GM21576 (cell line): ENCODE results near the gene RCC2.
"Not testable (repeated sequence)": the region's sequence is repeated elsewhere in the genome, so short reads cannot be mapped to it uniquely, and the experiment has no call there.

ENCODE experiments used
- ATAC-seq: cut with Tn5 transposase; IDR thresholded peaks from one replicate; pipeline ENCODE4 v1.9.1; 2021; ENCODE audit warnings: mild to moderate bottlenecking, moderate library complexity; ENCODE audit not compliant: unreplicated experiment

Gene RCC2

DNA sequence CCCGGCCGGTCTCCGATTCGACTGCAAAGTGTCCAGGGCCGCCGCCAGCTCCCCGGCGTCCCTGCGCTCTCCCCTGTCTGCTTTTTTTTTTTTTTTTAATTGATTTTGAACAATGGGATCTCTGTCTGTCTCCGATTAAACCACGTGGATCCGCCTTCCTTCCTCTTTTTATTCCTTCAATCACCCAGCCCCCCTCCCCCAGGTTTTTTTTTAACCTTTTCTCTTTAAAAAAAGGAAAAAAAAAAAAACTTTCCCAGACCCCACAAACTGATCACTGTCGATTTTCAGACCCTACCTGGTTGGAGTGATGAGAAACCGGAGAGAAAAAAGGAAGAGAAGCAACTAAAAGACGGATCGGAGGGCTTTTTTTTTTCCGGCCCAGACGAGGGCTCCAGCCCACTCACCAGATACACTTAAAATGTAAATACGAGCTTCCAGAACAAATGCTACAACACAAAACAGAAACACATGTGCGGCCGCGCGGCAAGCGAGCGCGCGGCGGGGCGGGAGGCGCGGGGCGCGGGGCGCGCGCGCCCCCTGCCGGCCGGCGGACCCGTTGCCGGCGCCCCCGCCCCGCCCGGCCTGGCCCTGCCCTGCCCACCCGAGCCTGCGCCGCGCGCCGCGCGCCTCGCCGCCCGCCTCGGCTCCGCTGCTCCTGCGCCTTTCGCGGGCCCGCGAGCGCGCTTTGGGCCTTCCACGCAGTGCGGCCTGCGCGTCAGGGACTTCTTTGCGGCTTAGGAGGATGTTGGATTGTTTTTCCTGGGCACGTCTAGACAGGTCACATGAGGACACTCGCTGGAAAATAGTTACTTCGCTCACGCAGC lies at the start of gene RCC2:
Gene RCC2 (minus strand): TSS at position 428 of the 824 bp plus-strand sequence. CDS start 1,163 bp downstream, outside the sequence.
- ATAC-seq: peak; percentile 32

GRCh38 chr1:17486242-17486641 lies 46.8 kb upstream of the RCC2 start:
- ATAC-seq: no peak

DNA sequence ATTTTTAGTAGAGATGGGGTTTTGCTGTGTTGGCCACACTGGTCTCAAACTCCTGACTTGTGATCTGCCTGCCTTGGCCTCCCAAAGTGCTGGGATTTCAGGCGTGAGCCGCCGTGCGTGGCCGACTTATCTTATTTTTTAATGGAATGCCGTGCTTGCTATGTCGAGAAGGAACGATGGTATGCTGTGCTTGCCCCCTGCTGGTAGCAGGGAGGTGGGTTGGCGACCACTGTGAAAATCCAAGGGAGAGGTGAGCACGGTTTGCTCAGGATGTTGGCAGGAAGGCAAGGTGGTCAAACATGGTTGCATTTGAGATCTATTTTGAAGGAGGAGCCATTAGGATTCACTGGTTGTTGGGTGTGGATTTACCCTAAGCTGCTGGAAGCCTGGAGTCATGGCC lies 45.8 kb upstream of the RCC2 start:
- no peak for ATAC-seq

DNA sequence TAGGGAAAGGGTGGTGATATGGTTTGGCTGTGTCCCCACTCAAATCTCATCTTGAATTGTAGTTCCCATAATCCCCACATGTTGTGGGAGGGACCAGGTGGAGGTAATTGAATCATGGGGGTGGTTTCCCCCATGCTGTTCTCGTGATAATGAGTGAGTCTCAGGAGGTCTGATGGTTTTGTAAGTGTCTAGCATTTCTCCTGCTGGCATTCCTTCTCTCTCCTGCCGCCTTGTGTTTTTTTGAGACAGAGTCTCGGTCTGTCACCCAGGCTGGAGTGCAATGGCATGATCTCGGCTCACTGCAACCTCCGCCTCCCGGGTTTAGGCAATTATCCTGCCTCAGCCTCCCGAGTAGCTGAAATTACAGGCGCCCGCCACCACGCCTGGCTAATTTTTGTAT lies 42.5 kb upstream of the RCC2 start:
- ATAC-seq: not testable (repeated sequence)

DNA sequence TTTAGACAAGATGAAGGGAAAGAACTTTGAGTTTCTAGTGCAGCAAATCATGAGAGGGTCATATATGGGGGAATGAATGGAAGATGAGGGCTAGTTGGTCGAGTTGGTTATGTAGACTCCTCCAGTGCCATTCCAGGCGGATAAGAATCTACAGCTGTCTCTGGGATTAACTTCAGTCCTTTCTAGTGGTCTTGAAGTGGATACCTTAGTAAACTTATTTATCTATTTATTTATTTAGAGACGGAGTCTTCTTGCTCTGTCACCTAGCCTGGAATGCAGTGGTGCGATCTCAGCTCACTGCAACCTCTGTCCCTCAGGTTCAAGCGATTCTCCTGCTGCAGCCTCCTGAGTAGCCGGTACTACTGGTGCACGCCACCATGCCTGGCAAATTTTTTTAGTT lies 41.4 kb upstream of the RCC2 start:
- ATAC-seq: no peak

- no peak for ATAC-seq
These were observed 36.3 kb upstream of the RCC2 start for GRCh38 chr1:17475752-17476151.

DNA sequence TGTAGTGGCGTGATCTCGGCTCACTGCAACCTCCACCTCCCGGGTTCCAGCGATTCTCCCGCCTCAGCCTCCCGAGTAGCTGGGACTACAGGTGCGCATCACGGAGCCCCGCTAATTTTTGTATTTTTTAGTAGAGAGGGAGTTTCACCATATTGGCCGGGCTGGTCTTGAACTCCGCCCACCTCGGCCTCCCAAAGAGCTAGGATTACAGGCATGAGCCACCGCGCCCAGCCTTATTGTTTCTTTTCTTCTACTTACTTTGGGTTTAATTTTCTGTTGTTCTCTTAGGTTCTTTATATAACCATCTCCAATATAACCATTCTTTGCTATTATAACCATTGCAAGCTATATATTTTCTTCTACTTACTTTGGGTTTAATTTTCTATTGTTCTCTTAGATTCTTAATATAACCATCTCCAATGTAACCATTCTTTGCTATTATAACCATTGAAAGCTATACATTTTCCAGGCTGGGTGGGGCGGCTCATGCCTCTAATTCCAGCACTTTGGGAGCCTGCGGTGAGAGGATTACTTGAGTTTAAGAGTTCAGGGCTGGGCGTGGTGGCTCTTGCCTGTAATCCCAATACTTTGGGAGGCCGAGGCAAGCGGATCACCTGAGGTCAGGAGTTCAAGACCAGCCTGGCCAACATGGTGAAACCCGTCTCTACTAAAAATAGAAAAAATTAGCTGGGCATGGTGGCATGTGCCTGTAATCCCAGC lies 35.5 kb upstream of the RCC2 start:
- ATAC-seq: not testable (repeated sequence)

DNA sequence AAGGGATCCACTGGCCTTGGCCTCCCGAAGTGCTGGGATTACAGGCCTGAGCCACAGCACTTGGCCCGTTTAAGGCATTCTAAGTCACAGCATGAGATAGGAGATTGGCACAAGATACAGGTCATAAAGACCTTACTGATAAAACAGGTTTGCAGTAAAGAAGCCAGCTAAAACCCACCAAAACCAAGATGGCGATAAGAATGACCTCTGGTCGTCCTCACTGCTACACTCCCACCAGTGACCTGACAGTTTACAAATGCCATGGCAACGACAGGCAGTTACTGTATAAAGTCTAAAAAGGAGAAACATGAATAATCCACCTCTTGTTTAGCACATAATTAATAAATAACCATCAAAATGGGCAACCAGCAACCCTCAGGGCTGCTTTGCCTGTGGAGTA lies 33.3 kb upstream of the RCC2 start:
- no peak for ATAC-seq

DNA sequence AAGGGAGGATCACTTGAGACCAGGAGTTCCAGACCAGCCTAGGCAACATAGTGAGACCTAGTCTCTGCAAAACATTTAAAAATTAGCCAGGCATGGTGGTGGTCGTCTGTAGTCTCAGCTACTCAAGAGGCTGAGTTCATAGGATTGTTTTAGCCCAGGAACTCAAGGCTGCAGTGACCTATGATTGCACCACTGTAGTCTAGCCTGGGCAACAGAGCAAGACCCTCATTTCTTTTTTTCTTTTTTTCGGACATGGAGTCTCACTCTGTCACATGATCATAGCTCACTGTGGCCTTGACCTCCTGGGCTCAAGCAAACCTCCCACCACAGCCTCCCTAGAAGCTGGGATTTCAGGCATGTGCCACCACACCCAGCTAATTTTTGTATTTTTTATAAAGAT lies 31.9 kb upstream of the RCC2 start:
- no peak for ATAC-seq

DNA sequence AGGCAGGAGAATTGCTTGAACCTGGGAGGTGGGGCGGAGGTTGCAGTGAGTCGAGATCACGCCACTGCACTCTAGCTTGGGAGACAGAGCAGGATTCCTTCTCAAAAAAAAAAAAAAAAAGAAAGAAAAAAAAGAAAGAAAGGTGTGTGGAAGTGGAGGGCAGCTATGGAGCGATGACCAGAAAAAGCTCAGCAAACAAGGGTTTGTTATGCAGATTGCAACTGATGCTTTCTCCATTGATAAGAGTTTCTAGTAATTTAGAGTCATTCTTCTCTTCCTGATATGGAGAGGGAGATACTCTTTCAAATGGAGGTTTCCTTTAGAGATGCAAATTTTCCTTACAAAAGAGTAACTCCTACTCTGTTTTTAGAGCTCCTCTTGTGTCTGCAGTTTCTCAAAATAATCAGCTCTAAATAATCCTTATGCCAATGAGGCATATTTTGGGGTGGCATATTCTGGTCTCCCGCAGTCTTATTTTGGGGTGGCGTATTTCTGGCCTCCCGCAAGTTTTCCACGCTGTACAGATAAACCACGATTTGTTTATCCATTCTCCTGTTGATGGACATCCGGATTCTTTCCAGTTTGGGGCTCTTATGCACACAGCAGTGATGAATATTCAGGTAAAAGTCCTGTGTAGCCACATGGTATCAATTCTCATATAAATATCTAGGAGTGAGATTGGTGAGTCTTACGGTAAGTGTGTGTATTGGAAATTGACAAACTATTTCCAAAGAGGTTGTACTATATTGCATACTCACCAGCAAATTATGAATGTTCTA lies 30.7 kb upstream of the RCC2 start:
- ATAC-seq: no peak

DNA sequence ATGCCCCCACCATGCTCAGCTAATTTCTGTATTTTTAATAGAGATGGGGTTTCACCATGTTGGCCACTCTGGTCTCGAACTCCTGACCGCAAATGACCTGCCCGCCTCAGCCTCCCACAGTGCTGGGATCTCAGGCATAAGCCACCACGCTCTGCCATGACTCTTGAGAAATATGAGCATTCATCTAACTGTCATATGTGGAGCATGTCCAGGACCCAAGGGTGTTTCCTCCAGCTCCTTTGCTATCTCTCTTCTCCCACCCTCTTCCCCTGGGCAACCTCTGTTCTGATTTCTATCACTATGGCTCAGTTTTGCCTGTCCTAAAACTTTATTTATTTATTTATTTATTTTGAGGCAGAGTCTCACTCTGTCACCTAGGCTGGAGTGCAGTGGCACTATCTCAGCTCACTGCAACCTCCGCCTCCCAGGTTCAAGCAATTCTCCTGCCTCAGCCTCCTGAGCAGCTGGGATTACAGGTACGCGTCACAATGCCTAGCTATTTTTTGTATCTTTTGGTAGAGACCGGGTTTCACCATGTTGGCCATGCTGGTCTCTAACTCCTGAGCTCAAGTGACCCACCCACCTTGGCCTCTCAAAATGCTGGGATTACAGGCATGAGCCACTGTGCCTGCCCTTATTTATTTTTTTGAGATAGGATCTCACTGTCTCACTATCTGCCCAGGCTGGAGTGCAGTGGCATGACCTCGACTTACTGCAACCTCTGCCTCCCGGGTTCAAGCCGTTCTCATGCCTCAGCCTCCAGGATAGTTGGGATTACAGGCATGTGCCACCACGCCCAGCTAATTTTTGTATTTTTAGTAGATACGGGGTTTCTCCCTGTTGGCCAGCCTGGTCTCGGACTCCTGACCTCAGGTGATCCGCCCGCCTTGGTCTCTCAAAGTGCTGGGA lies 29.1 kb upstream of the RCC2 start:
- ATAC-seq: not testable (repeated sequence)

DNA sequence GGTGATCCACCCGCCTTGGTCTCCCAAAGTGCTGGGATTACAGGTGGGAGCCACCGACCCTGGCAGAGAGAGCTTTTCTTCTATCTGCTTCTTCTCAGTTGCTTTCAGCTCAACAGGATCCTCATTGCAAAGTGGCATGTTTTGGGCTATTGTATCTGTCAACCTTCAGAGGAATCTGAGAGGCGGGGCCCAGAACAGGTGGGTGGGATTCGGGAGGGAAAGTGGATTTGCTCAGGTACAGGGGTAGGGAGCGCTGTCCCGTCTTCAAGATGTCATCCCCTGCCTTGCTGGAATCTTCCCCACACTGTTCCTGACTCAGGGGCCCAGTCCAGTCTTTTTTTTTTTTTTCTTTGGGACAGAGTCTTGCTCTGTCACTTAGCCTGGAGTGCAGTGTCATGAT lies 26.9 kb upstream of the RCC2 start:
- no peak for ATAC-seq

DNA sequence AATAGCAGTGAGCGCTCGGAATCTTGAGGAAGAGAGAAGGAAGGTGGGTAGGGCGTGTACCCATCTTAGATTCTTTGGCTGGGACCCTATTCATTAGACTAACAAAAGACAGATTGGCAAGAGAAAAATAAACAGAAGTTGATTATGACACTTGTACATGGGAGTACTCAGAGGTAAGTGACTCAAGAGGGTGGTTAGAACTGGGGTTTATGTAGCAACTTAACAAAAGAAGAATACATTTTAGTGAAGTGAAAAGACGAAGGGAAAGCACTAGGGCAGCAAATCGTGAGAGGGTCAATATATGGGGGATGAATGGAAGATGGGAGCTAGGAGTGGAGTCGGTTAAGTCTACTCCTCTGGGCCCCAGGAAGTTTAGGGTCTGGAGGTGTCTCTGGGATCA lies 25.8 kb upstream of the RCC2 start:
- no peak for ATAC-seq

DNA sequence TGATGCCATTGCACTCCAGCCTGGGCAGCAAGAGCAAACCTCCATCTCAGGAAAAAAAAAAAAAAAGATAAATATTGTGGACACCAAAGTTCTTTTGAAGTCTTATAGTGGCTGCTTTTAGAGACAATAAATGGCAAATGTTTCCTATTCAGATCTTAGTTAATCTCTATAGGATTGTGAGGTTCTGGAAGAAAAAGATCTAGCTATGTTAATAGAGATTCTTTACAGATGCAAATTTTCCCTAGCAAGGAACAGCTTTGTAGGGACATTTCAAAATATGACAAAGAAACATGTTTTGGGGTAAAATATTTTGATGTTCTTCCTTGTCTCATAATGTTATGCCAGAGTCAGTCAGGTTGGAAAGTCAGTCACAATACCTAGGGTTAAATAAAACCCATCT lies 24.5 kb upstream of the RCC2 start:
- ATAC-seq: no peak

DNA sequence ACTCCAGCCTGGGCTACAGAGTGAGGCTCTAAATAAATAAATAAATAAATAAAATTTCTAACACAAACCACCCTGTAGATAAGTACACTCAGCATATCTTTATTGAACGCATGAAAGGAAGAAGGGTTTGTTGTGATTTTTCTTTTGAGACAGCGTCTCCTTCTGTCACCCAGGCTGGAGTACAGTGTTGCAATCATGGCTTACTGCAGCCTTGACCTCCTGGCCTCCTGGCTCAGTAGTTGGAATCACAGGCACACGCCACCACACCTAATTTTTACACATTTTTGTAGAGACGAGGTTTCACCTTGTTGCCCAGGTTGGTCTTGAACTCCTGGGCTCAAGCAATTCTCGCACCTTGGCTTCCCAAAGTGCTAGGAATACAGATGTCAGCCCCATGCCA lies 23.2 kb upstream of the RCC2 start:
- ATAC-seq: no peak

GRCh38 chr1:17460219-17460618 lies 20.7 kb upstream of the RCC2 start:
- ATAC-seq: no peak

DNA sequence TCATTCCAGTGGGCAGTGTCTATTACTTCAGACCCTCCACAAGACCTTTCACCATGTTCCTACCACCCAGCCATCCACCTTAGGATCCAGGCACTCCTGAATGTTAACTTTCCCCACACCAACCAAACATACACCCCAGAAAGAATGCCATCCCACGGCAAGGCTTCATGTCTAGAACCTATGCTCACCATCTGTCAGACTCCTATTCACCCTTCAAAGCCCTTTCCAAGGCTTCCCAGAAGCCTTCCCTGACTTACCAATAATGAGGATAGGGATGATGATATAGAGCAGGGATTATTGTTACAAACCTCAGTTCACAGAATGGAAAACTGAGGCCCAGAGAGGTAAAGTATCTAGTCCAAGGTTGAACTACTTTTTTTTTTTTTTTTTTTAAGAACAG lies 19.3 kb upstream of the RCC2 start:
- no peak for ATAC-seq

DNA sequence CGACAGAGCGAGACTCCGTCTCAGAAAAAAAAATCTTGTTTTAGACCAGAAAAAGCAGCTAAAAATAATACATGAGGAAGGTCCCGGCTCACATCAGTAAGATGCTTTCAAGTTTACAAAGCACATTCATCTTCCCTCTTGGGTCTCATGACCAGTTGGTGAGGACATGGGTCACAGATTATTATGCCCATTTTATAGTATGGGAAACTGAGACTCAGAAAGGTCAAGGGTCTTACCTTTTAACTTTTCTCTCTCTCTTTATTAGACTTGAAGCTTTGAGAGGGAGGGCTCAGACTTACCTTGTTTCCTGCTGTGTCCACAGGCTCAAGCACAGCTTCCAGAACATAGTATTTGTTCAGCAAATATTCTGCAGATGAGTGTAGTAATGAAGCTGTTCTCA lies 13.2 kb upstream of the RCC2 start:
- ATAC-seq: no peak

DNA sequence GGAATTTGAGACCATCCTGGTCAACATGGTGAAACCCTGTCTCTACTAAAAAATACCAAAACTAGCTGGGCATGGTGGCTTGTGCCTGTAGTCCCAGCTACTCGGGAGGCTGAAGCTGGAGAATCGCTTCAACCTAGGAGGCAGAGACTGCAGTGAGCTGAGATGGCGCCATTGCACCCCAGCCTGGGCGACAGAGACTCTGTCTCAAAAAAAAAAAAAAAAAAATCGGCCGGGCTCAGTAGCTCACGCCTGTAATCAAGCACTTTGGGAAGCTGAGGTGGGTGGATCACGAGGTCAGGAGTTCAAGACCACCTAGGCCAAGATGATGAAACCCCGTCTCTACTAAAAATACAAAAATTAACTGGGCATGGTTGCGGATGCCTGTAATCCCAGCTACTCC lies 12.7 kb upstream of the RCC2 start:
- not testable (repeated sequence) for ATAC-seq

- no peak for ATAC-seq
These were observed 12.3 kb upstream of the RCC2 start for GRCh38 chr1:17451731-17452130.
